Measurements from ENCODE around the gene RASGRF2. TPM values are rescaled to one million over a fixed set of nuclear protein-coding genes. Genes with fewer than 3 reads are reported as not detected.

The RASGRF2 gene
- total and polyA plus RNA-seq, 9 of the 15 experiments (the other 6 are each of a cell fraction or from before 2014, with no cell fraction given), result 0.01 to 0.22 (median 0.08) TPM; not detected in 2

DNA sequence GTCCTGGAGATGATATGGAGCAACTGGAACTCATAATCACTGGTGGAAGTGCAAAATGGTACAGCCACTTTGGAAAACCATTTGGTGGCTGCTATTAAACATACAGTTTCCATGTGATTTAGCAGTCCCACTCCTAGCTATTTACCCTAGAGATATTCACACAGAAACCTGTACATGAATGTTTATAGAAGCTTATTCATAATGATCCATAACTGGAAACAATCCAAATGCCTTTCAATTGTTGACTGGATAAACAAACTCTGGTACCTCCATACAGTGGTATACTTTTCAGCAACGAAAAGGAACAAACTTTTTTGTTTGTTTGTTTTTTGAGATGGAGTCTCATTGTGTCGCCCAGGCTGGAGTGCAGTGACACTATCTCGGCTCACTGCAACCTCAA lies 47.7 kb upstream of the RASGRF2 start (continued):
- TF ChIP-seq, protein P1, sequence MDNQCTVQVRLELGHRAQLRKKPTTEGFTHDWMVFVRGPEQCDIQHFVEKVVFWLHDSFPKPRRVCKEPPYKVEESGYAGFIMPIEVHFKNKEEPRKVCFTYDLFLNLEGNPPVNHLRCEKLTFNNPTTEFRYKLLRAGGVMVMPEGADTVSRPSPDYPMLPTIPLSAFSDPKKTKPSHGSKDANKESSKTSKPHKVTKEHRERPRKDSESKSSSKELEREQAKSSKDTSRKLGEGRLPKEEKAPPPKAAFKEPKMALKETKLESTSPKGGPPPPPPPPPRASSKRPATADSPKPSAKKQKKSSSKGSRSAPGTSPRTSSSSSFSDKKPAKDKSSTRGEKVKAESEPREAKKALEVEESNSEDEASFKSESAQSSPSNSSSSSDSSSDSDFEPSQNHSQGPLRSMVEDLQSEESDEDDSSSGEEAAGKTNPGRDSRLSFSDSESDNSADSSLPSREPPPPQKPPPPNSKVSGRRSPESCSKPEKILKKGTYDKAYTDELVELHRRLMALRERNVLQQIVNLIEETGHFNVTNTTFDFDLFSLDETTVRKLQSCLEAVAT (IDR thresholded peaks at IDR 0.05), result no peak
- no peak for TF ChIP-seq ELF2 (CRISPR knock-in tag; IDR thresholded peaks at IDR 0.05)
- TF ChIP-seq, protein P2, sequence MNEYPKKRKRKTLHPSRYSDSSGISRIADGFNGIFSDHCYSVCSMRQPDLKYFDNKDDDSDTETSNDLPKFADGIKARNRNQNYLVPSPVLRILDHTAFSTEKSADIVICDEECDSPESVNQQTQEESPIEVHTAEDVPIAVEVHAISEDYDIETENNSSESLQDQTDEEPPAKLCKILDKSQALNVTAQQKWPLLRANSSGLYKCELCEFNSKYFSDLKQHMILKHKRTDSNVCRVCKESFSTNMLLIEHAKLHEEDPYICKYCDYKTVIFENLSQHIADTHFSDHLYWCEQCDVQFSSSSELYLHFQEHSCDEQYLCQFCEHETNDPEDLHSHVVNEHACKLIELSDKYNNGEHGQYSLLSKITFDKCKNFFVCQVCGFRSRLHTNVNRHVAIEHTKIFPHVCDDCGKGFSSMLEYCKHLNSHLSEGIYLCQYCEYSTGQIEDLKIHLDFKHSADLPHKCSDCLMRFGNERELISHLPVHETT (CRISPR knock-in tag; conservative IDR thresholded peaks at IDR 0.05 in 1 of 2, IDR thresholded peaks at IDR 0.05 in 1 of 2), result no peak
- no peak for TF ChIP-seq ZBTB7A (IDR thresholded peaks at IDR 0.05; ENCODE audit: borderline replicate concordance, control insufficient read depth, low read depth, low read length)
- no peak for TF ChIP-seq SPI1 (IDR thresholded peaks at IDR 0.05; ENCODE audit: borderline replicate concordance, low read depth, low read length)
- TF ChIP-seq MEF2A (IDR thresholded peaks at IDR 0.05; ENCODE audit: control insufficient read depth, low read depth, low read length), result no peak
- no peak for TF ChIP-seq ZC3H8 (IDR thresholded peaks at IDR 0.05)
- no peak for TF ChIP-seq POLR3A (IDR thresholded peaks at IDR 0.05; ENCODE audit: borderline replicate concordance, extremely low read depth, insufficient read depth, insufficient read length)

DNA sequence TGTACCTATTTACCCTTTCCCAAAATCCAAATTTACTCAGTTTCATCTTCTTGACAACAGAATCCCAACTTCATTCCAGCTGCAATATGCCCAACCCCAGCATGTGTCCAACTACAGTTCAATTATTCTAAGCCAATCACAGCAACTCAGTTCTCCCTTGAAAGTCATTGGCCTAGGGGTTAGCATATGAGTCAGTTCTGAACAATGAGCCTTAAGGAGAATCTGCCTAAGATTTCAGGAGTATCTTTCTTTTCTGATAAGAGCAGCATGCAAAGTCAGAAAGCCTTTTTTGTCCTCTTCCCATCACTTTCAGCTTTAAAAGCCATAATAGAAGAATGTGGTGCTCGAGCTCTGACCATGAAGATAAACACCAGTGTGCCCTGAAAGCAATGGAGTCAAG lies 44.4 kb upstream of the RASGRF2 start:
- no peak overlapping the region for H3K9ac ChIP-seq (ENCODE audit: insufficient read depth in 1 of 2, low read depth in 2 of 2, low read length in 2 of 2)
- peaks cover 0 to 4% of the 10 kb centered on the region in 2 experiments; a peak in 1 of 5 replicates for H3K27me3 ChIP-seq (ENCODE audit: control insufficient read depth in 2 of 2, insufficient read depth in 2 of 2, low read length in 2 of 2)
- FAIRE-seq (no peak), ATAC-seq (no peak), DNase-seq (ENCODE audit: extremely low read depth in 1 of 4, low spot score in 3 of 4) (no peak)
- no peak overlapping the region for H3K27ac ChIP-seq (ENCODE audit: extremely low read depth, low read depth, low read length)
- POLR2A ChIA-PET, result no interaction called here
- no peaks in the 10 kb centered on the region for H4K20me1 ChIP-seq (replicated peaks; ENCODE audit: control insufficient read depth, insufficient read depth, low read length)
- in situ Hi-C loops (cut with MboI) (no loop called here), intact Hi-C loops (cut with micrococcal nuclease) (no loop called here)
- H3K4me2 ChIP-seq (ENCODE audit: insufficient read depth, low read length), result no peak overlapping the region
- H2AFZ ChIP-seq (ENCODE audit: low read depth, low read length), result no peak overlapping the region
- H3K79me2 ChIP-seq (ENCODE audit: control insufficient read depth, insufficient read depth, low read length), result no peaks in the 10 kb centered on the region
- H3K4me3 ChIP-seq, result no peak overlapping the region
- H3K36me3 ChIP-seq (ENCODE audit: control insufficient read depth, insufficient read depth, low read length), result no peaks in the 10 kb centered on the region
- no peaks in the 10 kb centered on the region for H3K9me3 ChIP-seq (replicated peaks; ENCODE audit: control insufficient read depth, insufficient read depth, low read depth, low read length)
- CTCF ChIA-PET (ENCODE audit: low intra/inter-chr PET ratio), result no interaction called here
- no TSS peak for BruUV-seq (replicated peaks)
- WGBS (ENCODE audit: insufficient coverage, low coverage, missing lambda C conversion rate), result 0% methylated on average over 1 of the region's 1 CpG
- no peaks in the 10 kb centered on the region for H3K4me1 ChIP-seq (replicated peaks in 1 of 2; ENCODE audit: control insufficient read depth in 2 of 2, insufficient read depth in 2 of 2, low read length in 2 of 2)
- no peaks in the 10 kb centered on the region for H3K9me1 ChIP-seq (ENCODE audit: control insufficient read depth, insufficient read depth, low read length)
- no peak for TF ChIP-seq L3MBTL2 (IDR thresholded peaks at IDR 0.05)
- no peak for TF ChIP-seq KDM1A (IDR thresholded peaks at IDR 0.05)
- no peak for TF ChIP-seq ZKSCAN8 (CRISPR knock-in tag; IDR thresholded peaks at IDR 0.05)
- TF ChIP-seq, protein P3, sequence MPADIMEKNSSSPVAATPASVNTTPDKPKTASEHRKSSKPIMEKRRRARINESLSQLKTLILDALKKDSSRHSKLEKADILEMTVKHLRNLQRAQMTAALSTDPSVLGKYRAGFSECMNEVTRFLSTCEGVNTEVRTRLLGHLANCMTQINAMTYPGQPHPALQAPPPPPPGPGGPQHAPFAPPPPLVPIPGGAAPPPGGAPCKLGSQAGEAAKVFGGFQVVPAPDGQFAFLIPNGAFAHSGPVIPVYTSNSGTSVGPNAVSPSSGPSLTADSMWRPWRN (IDR thresholded peaks at IDR 0.05; ENCODE audit: low read depth), result no peak
- TF ChIP-seq, protein P4, sequence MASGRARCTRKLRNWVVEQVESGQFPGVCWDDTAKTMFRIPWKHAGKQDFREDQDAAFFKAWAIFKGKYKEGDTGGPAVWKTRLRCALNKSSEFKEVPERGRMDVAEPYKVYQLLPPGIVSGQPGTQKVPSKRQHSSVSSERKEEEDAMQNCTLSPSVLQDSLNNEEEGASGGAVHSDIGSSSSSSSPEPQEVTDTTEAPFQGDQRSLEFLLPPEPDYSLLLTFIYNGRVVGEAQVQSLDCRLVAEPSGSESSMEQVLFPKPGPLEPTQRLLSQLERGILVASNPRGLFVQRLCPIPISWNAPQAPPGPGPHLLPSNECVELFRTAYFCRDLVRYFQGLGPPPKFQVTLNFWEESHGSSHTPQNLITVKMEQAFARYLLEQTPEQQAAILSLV (tag; IDR thresholded peaks at IDR 0.05), result no peak
- no peak for TF ChIP-seq ZNF76 (CRISPR knock-in tag; IDR thresholded peaks at IDR 0.05; ENCODE audit: borderline replicate concordance)
- TF ChIP-seq, protein P5, sequence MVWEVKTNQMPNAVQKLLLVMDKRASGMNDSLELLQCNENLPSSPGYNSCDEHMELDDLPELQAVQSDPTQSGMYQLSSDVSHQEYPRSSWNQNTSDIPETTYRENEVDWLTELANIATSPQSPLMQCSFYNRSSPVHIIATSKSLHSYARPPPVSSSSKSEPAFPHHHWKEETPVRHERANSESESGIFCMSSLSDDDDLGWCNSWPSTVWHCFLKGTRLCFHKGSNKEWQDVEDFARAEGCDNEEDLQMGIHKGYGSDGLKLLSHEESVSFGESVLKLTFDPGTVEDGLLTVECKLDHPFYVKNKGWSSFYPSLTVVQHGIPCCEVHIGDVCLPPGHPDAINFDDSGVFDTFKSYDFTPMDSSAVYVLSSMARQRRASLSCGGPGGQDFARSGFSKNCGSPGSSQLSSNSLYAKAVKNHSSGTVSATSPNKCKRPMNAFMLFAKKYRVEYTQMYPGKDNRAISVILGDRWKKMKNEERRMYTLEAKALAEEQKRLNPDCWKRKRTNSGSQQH (CRISPR knock-in tag; IDR thresholded peaks at IDR 0.05), result no peak
- TF ChIP-seq SMC3 (conservative IDR thresholded peaks at IDR 0.05; ENCODE audit: insufficient read depth, low read depth, low read length), result no peak

Measured in K562 (cell line).